DMS114 treated with DMSO at 0.1 percent for 48 hours (cell line): ENCODE results near the gene TPD52L2.
"Not testable (repeated sequence)": the region's sequence is repeated elsewhere in the genome, so short reads cannot be mapped to it uniquely, and the experiment has no call there.

Source experiments
- DNase-seq: peaks from one replicate; lab custom pipeline; 2025; ENCODE audit not compliant: unreplicated experiment; lab: John Stamatoyannopoulos, UW

TPD52L2 gene

GRCh38 chr20:63855363-63856097 lies 9.5 kb upstream of the TPD52L2 start:
- no peak for DNase-seq

GRCh38 chr20:63856098-63856511 lies 9.0 kb upstream of the TPD52L2 start:
- no peak for DNase-seq

DNA sequence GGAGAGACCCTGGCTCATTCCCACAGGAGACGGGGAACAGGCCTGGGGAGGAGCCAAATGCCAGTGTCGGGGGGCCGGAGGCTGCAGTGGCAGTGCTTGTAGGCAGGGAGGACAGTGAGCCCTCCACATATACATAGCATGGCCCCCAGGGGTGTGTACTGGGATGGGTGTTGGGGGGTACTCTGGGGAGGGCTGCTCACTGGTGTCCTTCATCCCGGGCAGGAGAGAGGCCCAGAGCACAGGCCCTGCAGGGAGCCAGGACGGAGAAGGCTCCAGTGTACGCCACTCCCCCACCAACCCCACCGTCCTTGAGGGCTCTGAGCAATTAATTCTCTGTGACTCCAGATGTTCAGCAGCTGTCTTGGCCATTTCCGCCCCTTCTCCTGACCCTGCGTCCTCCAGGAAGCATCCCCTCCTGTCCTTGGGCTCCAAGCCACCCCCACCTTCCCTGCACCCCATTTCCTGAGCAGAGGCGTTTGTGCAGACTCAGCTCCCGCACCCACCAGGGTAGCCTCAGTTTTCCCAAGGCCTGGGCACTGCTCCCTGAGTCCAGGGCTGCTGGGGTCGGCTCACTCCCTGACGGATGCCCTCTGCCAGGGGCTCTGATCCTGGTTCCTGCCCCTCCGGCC lies 7.2 kb upstream of the TPD52L2 start:
- no peak for DNase-seq

GRCh38 chr20:63858393-63859165 lies 6.5 kb upstream of the TPD52L2 start:
- DNase-seq: no peak

- DNase-seq: no peak
Measured at GRCh38 chr20:63859166-63859699, 5.8 kb upstream of the TPD52L2 start.

DNA sequence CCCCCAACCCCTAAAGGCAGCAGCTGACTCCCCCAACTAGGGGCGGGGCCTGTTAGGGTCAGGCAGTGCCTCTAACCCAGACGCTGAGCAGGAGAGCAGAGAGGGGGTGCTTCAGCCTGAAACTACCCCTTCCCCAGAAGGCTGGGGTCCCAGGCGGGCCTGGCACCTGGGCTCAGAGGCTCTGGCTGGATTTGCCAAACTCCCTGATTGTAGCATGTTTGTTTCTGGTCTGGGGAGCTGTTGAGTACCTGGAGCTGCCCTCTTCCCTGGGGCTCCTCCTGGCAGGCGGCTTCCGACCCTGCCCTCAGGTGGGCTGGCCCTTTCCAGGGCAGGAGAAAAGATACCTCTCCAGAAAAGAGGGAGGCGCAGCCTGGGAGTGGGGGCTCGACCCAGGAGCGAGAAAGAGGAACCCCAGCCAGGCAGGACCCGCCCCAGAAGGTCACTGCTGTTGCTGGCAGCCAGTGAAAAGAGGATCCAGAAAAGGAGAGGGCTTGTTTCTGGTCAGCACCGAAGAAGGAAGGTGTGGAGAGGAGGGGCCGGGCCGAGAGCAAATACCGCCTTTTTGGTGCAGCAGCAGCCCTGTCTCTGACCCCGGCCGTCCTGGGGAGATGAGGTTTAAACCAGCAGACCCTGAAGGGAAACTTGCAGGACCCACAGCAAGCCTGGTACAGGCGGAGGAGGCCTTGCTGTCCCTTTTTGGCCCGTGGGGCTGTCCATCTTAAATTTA lies 4.6 kb upstream of the TPD52L2 start:
- DNase-seq: no peak

DNA sequence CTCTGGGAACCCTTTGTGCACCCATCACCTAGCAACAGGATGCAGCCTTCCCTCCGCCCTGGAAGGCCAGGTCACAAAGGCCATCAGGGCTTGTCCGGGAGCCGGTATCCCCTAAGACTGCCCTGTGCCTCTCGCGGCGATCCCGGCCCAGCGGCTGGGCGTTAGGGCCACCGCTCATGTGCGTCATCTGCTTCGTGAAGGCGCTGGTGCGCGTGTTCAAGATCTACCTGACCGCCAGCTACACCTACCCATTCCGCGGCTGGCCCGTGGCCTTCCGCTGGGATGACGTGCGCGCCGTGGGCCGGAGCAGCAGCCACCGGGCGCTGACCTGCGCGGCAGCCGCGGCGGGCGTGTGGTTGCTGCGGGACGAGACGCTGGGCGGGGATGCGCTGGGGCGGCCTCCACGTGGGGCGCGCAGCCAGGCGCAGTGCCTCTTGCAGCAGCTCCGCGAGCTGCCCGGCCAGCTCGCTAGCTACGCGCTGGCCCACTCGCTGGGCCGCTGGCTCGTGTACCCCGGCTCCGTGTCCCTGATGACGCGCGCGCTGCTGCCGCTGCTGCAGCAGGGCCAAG lies 3.6 kb upstream of the TPD52L2 start, which contains the start of gene ABHD16B:
Gene ABHD16B (plus strand): TSS at position 134 of the 570 bp plus-strand sequence. CDS start 43 bp downstream, at position 177.
- no peak for DNase-seq

GRCh38 chr20:63861981-63862901 lies 2.8 kb upstream of the TPD52L2 start:
- DNase-seq: no peak

DNA sequence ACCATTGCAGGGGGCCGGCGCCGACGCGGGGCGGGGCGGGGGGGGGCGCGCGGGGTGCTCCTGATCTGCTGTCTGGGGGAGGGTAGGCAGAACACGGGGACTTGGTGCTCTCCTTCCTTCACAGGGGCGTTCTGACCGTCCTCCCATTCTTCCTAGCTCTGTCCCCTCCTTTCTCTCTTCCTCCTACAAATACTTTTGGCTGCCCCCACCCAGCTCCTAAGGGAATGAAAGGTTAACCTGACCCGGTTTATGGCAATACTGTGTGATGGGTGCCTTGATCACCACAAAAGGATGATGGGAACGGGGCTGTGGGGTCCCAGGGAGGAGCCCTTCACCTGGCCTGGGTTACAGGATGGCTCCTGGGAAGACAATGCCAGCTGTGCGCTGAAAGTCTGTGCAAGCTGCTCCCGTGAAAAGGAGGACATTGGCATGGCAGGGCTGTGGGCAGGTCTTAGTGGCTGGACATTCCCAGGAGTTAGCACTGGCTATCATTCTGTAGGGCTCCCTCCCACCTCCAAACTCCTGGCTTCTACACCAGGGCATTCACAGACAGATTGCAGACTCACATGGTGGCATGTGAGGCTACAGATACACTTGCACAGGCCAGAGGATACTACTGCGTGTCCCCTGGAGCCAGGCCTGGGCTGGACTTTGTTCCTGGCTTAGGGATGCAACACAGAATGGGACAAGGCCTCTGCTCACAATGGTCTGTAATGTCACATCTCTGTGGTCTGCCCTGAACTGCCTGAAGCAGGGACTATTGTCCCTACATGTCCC lies 1.9 kb upstream of the TPD52L2 start:
- no peak for DNase-seq

- peak; percentile 27 for DNase-seq
Measured at GRCh38 chr20:63863798-63864544, 1.1 kb upstream of the TPD52L2 start.

DNA sequence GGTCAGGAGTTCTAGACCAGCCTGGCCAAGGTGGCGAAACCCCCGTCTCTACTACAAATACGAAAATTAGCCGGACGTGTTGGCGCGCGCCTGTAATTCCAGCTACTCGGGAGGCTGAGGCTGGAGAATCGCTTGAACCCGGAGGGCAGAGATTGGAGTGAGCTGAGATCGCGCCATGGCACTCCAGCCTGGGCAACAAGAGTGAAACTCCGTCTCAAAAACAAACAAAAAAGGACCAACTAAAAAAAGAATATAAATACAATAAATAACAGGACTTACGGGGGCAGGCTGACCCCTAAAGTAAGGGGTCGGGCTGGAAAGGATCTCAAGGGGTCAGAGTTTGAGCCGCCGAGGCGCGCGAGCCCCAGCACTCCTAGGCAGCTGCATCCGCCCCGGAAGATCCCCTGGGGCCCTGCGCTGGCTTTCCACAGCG lies 509 bp upstream of the TPD52L2 start:
- no peak for DNase-seq

DNA sequence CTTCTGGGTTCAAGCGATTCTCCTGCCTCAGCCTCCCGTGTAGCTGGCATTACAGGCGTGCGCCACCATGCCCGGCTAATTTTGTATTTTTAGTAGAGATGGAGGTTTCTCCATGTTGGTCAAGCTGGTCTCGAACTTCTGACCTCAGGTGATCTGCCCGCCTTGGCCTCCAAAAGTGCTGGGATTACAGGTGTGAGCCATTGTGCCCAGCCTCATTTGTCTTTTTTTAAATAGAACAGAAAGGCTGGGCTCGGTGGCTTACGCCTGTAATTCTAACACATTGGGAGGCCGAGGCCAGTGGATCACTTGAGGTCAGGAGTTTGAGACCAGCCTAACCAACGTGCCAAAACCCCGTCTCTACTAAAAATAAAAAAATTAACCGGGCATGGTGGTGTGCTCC lies 2.0 kb downstream of the TPD52L2 start:
- DNase-seq: not testable (repeated sequence)

DNA sequence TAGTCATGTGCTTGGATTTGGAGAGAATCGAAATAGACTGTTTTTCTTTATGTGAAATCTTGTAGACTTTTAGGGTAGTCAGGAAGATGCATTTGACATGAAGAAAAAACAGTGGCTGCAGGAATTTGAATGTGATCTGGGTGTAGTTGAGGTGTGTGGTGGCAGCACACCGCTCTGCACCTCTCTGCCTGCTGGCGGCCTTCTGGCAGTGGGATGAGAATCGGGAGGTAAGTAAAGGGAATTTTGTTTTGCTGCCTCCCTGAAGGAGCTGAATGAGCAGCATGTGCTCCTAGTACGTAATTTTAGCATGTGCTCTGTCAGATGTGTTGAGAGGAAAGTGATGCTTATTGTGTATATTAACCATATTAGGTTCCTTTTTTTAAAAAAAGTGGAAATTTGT lies 3.2 kb downstream of the TPD52L2 start:
- DNase-seq: no peak

GRCh38 chr20:63873477-63873971 lies 8.5 kb downstream of the TPD52L2 start:
- no peak for DNase-seq

GRCh38 chr20:63874241-63874640 lies 9.2 kb downstream of the TPD52L2 start:
- not testable (repeated sequence) for DNase-seq

DNA sequence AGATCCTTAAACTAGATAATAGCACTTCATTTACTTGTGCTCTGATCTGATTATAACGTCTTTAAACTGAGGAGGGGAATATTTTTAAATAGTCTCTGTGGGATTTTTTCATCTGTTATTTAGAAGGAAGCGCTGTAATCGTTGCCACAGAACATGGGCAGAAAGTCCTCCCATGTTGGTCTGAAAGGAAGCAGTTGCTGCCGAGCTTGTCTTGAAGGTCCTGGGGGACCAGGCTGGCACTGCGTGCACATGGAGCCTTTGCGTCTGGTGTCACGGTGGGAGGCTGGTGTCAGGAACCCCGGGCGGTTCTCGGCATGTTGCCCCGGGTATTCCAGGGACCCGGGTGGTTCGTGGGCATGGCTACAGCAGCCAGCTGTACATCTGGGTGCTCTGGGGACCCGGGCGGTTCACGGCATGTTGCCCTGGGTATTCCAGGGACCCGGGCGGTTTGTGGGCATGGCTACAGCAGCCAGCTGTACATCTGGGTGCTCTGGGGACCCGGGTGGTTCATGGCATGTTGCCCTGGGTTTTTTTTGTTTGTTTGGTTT lies 11.5 kb downstream of the TPD52L2 start:
- DNase-seq: no peak

DNA sequence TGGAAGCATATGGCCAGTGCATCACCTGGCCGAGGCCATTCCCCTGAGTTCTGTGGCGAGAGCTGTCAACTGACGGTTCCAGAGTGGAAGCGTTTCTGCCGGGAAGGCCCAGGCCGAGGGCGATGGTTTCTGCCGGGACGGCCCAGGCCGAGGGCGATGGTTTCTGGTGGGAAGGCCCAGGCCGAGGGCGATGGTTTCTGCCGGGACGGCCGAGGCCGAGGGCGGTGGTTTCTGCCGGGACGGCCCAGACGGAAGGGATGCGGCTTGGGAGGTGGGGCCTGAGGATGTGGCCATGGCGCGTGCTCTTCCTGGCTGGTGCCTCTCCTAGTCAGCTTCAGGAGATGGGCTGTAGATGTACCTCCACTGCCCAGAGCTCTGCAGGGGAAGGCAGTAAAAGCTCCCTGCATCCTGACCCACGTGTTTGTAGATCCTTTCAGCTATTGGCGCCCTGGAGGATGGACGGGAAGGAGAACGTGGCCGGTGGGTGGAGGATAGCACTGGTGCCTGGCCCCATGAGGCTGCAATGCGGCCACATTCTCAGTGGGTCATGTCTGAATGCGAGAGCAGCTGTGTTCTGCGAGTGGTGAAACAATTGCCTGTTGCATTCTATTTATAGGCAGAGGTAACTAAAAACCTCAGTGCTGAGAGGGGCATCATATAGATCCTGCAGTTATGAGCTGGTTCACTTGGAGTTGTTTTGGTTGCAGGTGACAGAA lies 12.8 kb downstream of the TPD52L2 start:
- DNase-seq: no peak
